ENCODE results near the gene FAM193A.
"Not testable (repeated sequence)": the region's sequence is repeated elsewhere in the genome, so short reads cannot be mapped to it uniquely, and the experiment has no call there.

The FAM193A gene

GRCh38 chr4:2731907-2732317 is 195.5 kb downstream of the FAM193A start:
- no peak for DNase-seq

GRCh38 chr4:2732526-2732925 is 196.1 kb downstream of the FAM193A start:
- no peak for DNase-seq

- DNase-seq = no peak
Measured at GRCh38 chr4:2733001-2733843, 196.8 kb downstream of the FAM193A start.

DNA sequence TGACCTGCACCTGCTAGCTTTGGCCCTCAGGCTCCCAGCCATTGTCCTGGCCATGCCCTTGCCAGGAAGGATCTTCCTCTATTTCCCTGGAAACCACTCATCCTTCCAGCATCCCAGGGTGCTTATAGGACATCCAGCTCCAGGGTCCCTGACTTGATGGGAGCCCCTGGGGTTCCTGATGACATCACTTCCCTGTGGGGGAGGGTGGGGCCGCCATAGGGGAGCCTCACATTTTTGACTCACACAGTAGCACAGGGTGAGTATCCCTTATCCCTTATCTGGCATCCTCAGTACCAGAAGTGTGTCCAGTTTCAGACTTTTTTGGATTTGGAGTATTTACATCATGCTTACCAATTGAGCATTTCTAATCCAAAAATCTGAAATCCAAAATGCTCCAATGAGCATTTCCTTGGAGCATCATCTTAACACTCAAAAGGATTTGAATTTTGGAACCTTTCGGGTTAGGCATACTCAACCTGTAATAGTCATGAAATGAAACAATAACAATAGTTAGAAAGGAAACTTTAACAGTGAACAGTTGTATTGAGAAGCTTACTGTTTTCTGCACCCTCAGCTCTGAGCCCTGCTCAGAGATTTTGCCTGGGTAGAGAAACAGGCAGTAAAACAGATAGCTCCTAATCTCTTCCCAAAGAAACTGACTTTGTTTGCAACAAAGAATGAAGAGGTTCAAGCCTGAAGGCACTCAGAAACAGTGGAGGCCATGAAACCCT is 197.6 kb downstream of the FAM193A start:
- no peak for DNase-seq

- no peak for DNase-seq
Measured at GRCh38 chr4:2734612-2735011, 198.2 kb downstream of the FAM193A start.

GRCh38 chr4:2735869-2736268 is 199.4 kb downstream of the FAM193A start:
- DNase-seq = no peak

GRCh38 chr4:2738296-2738695 is 201.8 kb downstream of the FAM193A start:
- DNase-seq = not testable (repeated sequence)

DNA sequence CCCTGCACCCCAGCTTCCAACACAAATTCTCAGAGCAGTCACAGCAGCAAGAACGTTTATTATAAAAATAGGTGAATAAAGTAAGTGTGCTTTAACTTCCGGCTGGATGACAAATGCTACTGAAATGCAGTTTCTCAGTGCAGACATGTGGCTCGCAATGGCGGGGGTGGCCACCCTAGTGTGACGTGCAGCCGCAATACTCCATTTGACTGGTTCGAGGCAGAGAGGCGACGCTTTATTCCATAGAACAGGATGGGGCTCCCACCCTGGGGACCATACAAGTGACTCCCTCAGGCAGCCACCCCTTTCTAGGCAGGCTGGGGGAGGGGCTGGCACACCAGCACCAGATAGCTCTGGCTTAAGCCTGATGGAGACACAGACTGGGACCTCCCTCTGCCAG is 205.2 kb downstream of the FAM193A start:
- no peak for DNase-seq

GRCh38 chr4:2742081-2742822 is 205.8 kb downstream of the FAM193A start:
- DNase-seq = no peak

DNA sequence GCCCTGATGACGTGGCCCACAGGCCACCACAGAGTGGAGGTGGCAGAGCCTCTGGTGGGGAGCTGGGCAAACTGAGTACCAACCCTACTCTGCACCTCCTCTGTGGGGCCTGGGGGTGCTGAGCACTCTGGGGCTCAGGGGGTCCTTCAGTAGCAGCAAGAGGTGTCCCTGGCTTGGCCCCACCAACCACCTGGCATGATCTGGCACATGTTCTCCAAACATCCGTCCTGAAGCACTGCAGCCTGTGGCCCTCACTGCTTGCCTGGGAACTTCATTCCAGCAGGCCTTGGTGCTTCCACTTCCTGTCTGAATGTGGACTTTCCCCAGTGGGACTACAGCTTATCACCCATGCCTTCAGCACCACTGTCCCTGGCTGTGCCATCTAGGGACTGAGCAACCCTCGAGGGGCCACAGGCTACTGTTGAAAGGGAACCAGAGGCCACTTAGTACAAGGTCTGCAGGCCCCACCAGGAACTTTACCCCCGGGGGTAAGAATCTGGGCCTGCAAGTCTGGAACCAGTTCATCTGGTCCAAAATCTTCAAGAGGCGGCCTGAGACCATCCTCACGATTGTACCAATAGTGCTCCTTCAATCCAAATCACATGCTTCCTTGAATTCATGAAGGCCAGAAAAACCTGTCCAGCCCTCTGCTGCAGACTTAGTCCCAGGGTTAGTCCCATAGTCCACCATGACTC is 206.5 kb downstream of the FAM193A start:
- no peak for DNase-seq

GRCh38 chr4:2743518-2744445 is 207.3 kb downstream of the FAM193A start:
- no peak for DNase-seq

DNA sequence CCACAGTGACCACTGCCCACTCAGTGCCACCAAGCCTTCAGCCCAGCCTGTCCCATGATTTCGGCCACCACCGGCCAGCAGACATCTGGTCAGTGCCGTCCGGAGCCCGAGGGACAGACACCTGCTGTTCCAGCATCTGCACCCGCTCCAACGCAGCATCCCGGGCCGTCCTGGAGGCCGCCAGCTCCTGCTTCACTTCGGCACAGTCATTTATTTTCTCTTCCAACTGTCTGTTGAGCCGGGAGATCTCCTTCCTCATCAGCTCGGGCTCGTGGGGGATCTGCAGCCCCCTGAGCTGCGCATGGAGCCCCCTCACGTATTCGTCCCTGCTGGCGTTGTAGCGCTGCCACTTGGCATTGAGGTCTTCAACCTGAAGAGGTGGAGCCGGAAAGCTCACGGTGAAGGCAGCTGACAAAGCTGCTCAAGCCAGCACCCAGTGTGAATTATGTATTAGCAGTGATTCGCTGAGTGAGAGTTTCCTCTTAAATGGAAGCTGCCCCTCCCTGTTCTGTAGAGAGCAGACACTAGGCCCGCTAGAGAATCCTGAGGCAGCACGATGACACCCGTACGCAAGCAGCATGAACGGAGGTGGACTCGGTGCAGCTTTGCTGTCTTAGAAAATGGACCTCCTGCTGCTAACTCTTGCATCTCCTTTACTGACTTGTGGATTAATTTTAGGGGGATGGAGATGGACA is 208.3 kb downstream of the FAM193A start:
- no peak for DNase-seq

DNA sequence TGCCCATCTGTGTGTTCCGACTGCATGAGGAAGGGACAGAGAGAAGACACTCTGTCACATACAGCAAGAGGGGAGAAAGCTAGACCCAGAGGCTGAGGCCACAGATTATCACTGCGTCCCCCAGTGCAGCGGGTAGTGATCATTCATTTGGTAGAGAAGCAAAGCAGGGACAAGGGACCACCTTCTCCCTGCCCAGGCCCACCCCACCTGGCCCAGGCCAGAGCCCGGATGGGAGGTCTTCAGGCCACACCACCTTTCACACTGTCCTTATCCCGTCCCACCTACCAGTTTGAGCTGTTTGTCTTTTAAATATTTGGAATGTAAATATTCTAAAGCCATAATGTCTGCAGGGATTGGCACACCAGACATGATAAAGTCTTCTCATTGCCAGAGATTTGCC is 209.1 kb downstream of the FAM193A start:
- DNase-seq = no peak

GRCh38 chr4:2745981-2746806 is 209.7 kb downstream of the FAM193A start:
- no peak for DNase-seq

- DNase-seq = no peak
Measured at GRCh38 chr4:2746891-2747695, 210.6 kb downstream of the FAM193A start.

- DNase-seq = no peak
Measured at GRCh38 chr4:2750719-2751605, 214.5 kb downstream of the FAM193A start.

DNA sequence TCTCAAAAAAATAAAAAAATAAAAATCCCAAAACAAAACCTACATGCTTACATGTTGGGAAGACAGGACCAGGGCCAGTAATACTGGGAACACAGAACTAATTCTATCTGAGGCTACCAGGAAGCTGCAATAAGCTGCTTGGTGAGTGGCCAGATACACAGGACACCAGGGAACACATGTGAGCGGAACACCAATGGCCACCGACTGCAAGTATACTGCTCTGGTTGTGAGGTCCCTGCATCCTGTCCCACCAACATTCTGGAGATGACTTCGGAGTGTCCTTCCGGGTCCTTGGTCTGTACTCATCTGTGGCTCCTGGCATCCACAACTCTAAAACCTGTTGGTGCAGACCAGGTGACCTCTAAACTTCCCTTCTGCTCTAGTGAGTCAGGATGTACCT is 217.0 kb downstream of the FAM193A start:
- DNase-seq = no peak

Data from SHP77 (cell line).